Tibial artery (tissue), 4 donors: ENCODE data around the gene PRSS3.
"Not testable (repeated sequence)": the region's sequence is repeated elsewhere in the genome, so short reads cannot be mapped to it uniquely, and the experiment has no call there.

Source experiments
- DNase-seq, 2 donors: peaks; one replicate each; pipeline ENCODE4 v3.0.0-alpha.2; 2019
- H3K27ac ChIP-seq, 2 donors: fragments of 200-600 bp; sonication (generic) in 1 of 2; 1 replicate in 1 of 2; 2 replicates in 1 of 2; pipeline ENCODE4 v1.5.1; 2018 to 2019; ENCODE audit warnings: mild to moderate bottlenecking in 1 of 2
- H3K27me3 ChIP-seq, 2 donors: fragments of 200-600 bp; sonication (generic) in 1 of 2; one replicate each; pipeline versions ENCODE4 v1.5.1 to v1.6.0; 2016 to 2019
- H3K36me3 ChIP-seq, 3 donors: fragments of 200-600 bp; sonication (generic) in 2 of 3; one replicate each; pipeline ENCODE4 v1.5.1; 2016 to 2019; ENCODE audit warnings: mild to moderate bottlenecking in 2 of 3
- H3K4me1 ChIP-seq, 4 donors: fragments of 200-600 bp; sonication (generic) in 2 of 4; 1 replicate in 3 of 4; 2 replicates in 1 of 4; pipeline ENCODE4 v1.5.1; 2016 to 2019
- H3K4me3 ChIP-seq, 2 donors: fragments of 200-600 bp; sonication (generic) in 1 of 2; 1 replicate in 1 of 2; 2 replicates in 1 of 2; pipeline ENCODE4 v1.5.1; 2018 to 2019; ENCODE audit warnings: mild to moderate bottlenecking in 2 of 2
- H3K9me3 ChIP-seq, 3 donors: fragments of 200-600 bp; sonication (generic) in 1 of 3; one replicate each; pipeline ENCODE4 v1.5.1; 2016 to 2019
- intact Hi-C: fragments of 100-400 bp; cut with DNase I; formaldehyde crosslinking; loops from one replicate; pipeline ENCODE4 v1.15.0; 2023; ENCODE audit warnings: low total_unique reads
- TF ChIP-seq, protein P1 (sequence below), 2 experiments: fragments of 200-600 bp in 1 of 2; fragments of 450-650 bp in 1 of 2; IDR thresholded peaks; one replicate each; pipeline ENCODE4 v1.5.1; 2017 to 2019; ENCODE audit warnings: antibody characterized with exemption in 2 of 2, mild to moderate bottlenecking in 1 of 2, moderate library complexity in 1 of 2

PRSS3 gene

GRCh38 chr9:33752130-33752637 lies 43.2 kb upstream of the PRSS3 start:
- no peak overlapping the region for H3K27ac ChIP-seq
- intact Hi-C loops = no loop called here
- H3K9me3 ChIP-seq = no peaks in the 10 kb centered on the region
- H3K27me3 ChIP-seq = peaks cover 0 to 39% of the 10 kb centered on the region in 2 donors
- peaks cover 0 to 10% (median 7%) of the 10 kb centered on the region in 4 donors for H3K4me1 ChIP-seq
- H3K4me3 ChIP-seq = no peak overlapping the region
- H3K36me3 ChIP-seq = no peaks in the 10 kb centered on the region
- TF ChIP-seq, protein P1, sequence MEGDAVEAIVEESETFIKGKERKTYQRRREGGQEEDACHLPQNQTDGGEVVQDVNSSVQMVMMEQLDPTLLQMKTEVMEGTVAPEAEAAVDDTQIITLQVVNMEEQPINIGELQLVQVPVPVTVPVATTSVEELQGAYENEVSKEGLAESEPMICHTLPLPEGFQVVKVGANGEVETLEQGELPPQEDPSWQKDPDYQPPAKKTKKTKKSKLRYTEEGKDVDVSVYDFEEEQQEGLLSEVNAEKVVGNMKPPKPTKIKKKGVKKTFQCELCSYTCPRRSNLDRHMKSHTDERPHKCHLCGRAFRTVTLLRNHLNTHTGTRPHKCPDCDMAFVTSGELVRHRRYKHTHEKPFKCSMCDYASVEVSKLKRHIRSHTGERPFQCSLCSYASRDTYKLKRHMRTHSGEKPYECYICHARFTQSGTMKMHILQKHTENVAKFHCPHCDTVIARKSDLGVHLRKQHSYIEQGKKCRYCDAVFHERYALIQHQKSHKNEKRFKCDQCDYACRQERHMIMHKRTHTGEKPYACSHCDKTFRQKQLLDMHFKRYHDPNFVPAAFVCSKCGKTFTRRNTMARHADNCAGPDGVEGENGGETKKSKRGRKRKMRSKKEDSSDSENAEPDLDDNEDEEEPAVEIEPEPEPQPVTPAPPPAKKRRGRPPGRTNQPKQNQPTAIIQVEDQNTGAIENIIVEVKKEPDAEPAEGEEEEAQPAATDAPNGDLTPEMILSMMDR (IDR thresholded peaks at IDR 0.05) = no peak
- DNase-seq = no peak

DNA sequence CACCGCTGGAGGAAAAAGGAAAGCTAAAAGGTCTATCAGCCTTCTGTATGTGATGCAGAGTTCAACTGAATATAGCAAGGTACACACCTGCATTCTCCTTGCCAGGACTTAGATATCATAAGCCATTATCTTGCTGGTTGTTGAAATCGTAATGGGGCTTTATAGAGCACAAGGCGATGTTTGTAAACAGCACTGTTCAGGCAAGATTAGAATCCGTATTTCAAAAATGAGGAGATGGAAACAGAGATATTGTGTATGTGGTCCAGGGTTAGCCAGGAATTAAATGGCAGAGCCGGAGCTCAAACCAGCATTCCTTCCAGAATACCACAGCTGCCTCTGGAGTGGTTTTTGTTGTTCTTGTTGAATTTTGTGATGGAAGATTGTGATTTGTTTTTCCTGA lies 42.6 kb upstream of the PRSS3 start:
- H3K9me3 ChIP-seq, H3K4me3 ChIP-seq, H3K36me3 ChIP-seq, DNase-seq, intact Hi-C loops, H3K27ac ChIP-seq: not testable (repeated sequence)
- peaks cover 0 to 10% (median 7%) of the 10 kb centered on the region in 4 donors for H3K4me1 ChIP-seq
- peaks cover 0 to 39% of the 10 kb centered on the region in 2 donors for H3K27me3 ChIP-seq

DNA sequence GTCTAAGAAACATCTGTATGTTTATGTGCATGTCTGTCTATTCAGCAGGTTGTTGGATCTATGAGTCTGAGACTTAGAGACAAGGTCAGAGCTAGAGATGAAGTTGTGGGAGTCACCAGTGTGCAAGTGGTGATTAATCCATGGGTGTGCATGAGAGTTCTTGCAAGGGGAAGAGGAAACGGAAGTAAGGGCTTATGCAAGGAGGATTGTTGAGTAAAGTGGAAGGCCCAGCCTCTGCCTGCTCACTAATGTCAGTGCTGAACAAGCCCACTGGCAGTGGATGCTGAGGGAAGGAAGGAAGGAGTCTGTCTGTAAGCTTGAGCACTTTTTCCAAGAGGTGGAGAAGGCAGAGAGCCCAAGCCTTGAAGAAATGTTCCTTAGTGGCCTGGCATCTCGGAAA lies 35.7 kb upstream of the PRSS3 start:
- H3K4me1 ChIP-seq, H3K4me3 ChIP-seq, H3K27ac ChIP-seq, H3K27me3 ChIP-seq, H3K9me3 ChIP-seq, H3K36me3 ChIP-seq, intact Hi-C loops: not testable (repeated sequence)
- peak in 1 of 2 donors; percentile 28 for DNase-seq

DNA sequence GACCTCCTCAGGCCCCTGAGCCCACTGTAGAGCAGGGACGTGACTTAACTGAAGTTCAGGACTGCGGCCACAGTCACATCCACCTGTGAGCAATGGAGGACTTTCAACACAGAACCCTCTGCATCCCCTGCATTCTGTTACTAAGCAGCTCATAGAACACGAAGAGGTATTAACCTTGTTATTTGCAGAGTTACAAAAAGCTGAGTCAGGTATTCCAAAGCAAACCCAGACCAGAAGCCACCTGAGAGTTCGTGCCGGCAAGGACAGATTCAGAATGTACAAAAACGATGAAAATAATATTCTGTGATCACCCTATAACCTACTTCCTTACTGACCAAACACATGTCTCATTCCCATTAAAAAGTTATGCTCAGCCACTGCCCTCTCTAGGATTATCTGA lies 33.0 kb upstream of the PRSS3 start:
- no peaks in the 10 kb centered on the region for H3K4me1 ChIP-seq
- peaks cover 0 to 3% of the 10 kb centered on the region in 2 donors for H3K27me3 ChIP-seq
- no peak for DNase-seq

DNA sequence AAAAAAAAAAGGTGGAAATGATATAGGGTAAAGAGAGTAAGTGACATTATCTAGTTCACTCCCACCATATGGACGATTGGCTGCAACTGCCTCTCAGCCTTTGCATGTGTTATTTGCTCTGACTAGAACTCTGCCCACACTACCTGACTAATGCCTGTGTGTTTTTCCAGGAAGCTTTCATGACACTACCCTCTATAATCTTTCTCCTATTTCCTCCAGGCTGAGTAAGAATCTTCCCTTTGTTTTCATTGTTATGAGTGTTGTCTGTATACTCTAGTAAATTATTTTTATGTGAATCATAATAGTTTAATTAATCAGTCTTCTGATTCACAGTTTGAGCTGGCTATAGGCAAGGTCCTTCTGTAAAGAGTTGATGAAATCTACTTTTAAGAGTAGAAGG lies 31.7 kb upstream of the PRSS3 start:
- H3K9me3 ChIP-seq, H3K27me3 ChIP-seq, intact Hi-C loops, H3K4me3 ChIP-seq, H3K4me1 ChIP-seq, H3K36me3 ChIP-seq, H3K27ac ChIP-seq, DNase-seq: not testable (repeated sequence)

More for the DNA sequence above, 33.0 kb upstream of the PRSS3 start:
- Histone ChIP-seq H3K9me3 (no peaks in the 10 kb centered on the region), H3K27ac (no peak overlapping the region), H3K4me3 (no peak overlapping the region), H3K36me3 (no peaks in the 10 kb centered on the region)
- intact Hi-C loops = no loop called here
- TF ChIP-seq, protein P1 (IDR thresholded peaks at IDR 0.05) = no peak

DNA sequence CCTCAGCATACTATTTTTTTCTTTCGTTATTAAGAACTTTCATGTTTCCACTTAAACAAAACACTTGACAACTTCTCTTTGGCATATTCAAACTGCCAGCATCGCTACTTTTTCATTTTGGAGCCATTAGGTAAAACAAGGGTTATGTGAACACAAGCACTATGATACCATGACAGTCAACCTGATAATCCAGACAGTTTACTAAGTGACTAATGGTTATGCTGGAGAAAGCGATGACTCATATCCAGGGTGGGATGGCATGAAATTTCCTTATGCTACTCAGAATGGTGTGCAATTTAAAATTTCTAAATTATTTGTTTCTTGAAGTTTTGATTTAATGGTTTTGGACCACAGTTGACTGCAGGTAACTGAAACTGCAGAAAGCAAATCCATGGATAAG lies 29.9 kb upstream of the PRSS3 start:
- DNase-seq = no peak
- Histone ChIP-seq H3K4me1 (no peaks in the 10 kb centered on the region), H3K27ac (no peak overlapping the region), H3K9me3 (no peaks in the 10 kb centered on the region), H3K4me3 (no peak overlapping the region), H3K27me3 (peaks cover 0 to 3% of the 10 kb centered on the region in 2 donors), H3K36me3 (no peaks in the 10 kb centered on the region)
- intact Hi-C loops = no loop called here
- TF ChIP-seq, protein P1 (IDR thresholded peaks at IDR 0.05) = no peak

GRCh38 chr9:33770156-33770880 lies 25.0 kb upstream of the PRSS3 start:
- H3K4me1 ChIP-seq, H3K27ac ChIP-seq, H3K27me3 ChIP-seq, H3K4me3 ChIP-seq, H3K9me3 ChIP-seq, intact Hi-C loops, H3K36me3 ChIP-seq, DNase-seq: not testable (repeated sequence)

GRCh38 chr9:33773135-33773534 lies 22.2 kb upstream of the PRSS3 start:
- H3K27ac ChIP-seq, H3K4me3 ChIP-seq, intact Hi-C loops, H3K27me3 ChIP-seq, H3K36me3 ChIP-seq, DNase-seq, H3K4me1 ChIP-seq, H3K9me3 ChIP-seq: not testable (repeated sequence)

- H3K9me3 ChIP-seq, H3K27me3 ChIP-seq, H3K36me3 ChIP-seq, intact Hi-C loops, H3K4me1 ChIP-seq, H3K4me3 ChIP-seq, H3K27ac ChIP-seq, DNase-seq: not testable (repeated sequence)
These were observed 21.2 kb upstream of the PRSS3 start for GRCh38 chr9:33774074-33774659.
